ENCODE results near the gene TEKT1.
"Not testable (repeated sequence)": the region's sequence is repeated elsewhere in the genome, so short reads cannot be mapped to it uniquely, and the experiment has no call there.

- TF ChIP-seq CTCF (IDR thresholded peaks at IDR 0.05 in 2 of 3, conservative IDR thresholded peaks at IDR 0.05 in 1 of 3; ENCODE audit: borderline replicate concordance in 1 of 3, insufficient read depth in 1 of 3, low read depth in 2 of 3, low read length in 2 of 3); RAD21 (IDR thresholded peaks at IDR 0.05; ENCODE audit: low read depth); POLR2A (IDR thresholded peaks at IDR 0.05; ENCODE audit: borderline replicate concordance, extremely low read depth, insufficient read depth, insufficient read length); EZH2 (IDR thresholded peaks at IDR 0.05); REST (IDR thresholded peaks at IDR 0.05; ENCODE audit: low read depth); CEBPB (IDR thresholded peaks at IDR 0.05; ENCODE audit: low read depth); SRF (IDR thresholded peaks at IDR 0.05; ENCODE audit: low read depth); ATF3 (IDR thresholded peaks at IDR 0.05); EGR1 (IDR thresholded peaks at IDR 0.05; ENCODE audit: low read depth); CBX3 (IDR thresholded peaks at IDR 0.05; ENCODE audit: low read depth): not testable (repeated sequence)
Measured at GRCh38 chr17:6875276-6875675, 43.7 kb upstream of the TEKT1 start.
